SK-N-SH treated with all-trans-retinoic acid at 6 μM for 48 hours (cell line): Measurements from ENCODE around the gene PTPRT.
"Not testable (repeated sequence)": the region's sequence is repeated elsewhere in the genome, so short reads cannot be mapped to it uniquely, and the experiment has no call there.

Experiments
- ATAC-seq: fragments of 200-7000 bp; cut with Tn5 transposase; 3 replicates; pipeline ENCODE4 v1.9.1; 2020; ENCODE audit warnings: mild to moderate bottlenecking, moderate library complexity
- ARNTL ChIP-seq: fragments of 450-650 bp; formaldehyde crosslinking; IDR thresholded peaks from 2 replicates; pipeline ENCODE4 v1.5.0; 2020; ENCODE audit warnings: low read depth, mild to moderate bottlenecking, moderate library complexity, borderline replicate concordance
- BACH2 ChIP-seq: fragments of 250-450 bp; sonication (Bioruptor Pico); IDR thresholded peaks from 2 replicates; pipeline ENCODE4 v1.9.0; 2021; ENCODE audit warnings: mild to moderate bottlenecking, borderline replicate concordance
- CREB5 ChIP-seq: fragments of 250-450 bp; sonication (Bioruptor Pico); IDR thresholded peaks from 2 replicates; pipeline ENCODE4 v1.5.1; 2020; ENCODE audit warnings: low read depth, mild to moderate bottlenecking, moderate library complexity
- CSDC2 ChIP-seq: fragments of 250-450 bp; sonication (Bioruptor Pico); IDR thresholded peaks from 2 replicates; pipeline ENCODE4 v1.5.0; 2020; ENCODE audit warnings: mild to moderate bottlenecking, moderate library complexity
- CSRNP3 ChIP-seq: fragments of 250-450 bp; sonication (Bioruptor Pico); IDR thresholded peaks from 2 replicates; pipeline ENCODE4 v1.5.1; 2021; ENCODE audit warnings: mild to moderate bottlenecking, moderate library complexity
- GLIS3 ChIP-seq: fragments of 250-450 bp; sonication (Bioruptor Pico); IDR thresholded peaks from 2 replicates; pipeline ENCODE4 v1.5.0; 2020; ENCODE audit warnings: mild to moderate bottlenecking, moderate library complexity
- OSR1 ChIP-seq: fragments of 250-450 bp; sonication (Bioruptor Pico); IDR thresholded peaks from 2 replicates; pipeline ENCODE4 v1.8.0; 2022; ENCODE audit warnings: moderate library complexity, mild to moderate bottlenecking, inconsistent platforms
- PPARA ChIP-seq: fragments of 250-450 bp; sonication (Bioruptor Pico); IDR thresholded peaks from 2 replicates; pipeline ENCODE4 v1.5.0; 2020; ENCODE audit warnings: mild to moderate bottlenecking, borderline replicate concordance
- SNAI2 ChIP-seq: fragments of 250-450 bp; sonication (Bioruptor Pico); IDR thresholded peaks from 2 replicates; pipeline ENCODE4 v1.5.0; 2020; ENCODE audit warnings: mild to moderate bottlenecking, moderate library complexity
- TCF4 ChIP-seq: fragments of 250-450 bp; sonication (Bioruptor Pico); IDR thresholded peaks from 2 replicates; pipeline ENCODE4 v1.8.0; 2021; ENCODE audit warnings: mild to moderate bottlenecking, moderate library complexity, borderline replicate concordance
- ZC3H10 ChIP-seq: fragments of 250-450 bp; sonication (Bioruptor Pico); IDR thresholded peaks from 2 replicates; pipeline ENCODE4 v1.5.1; 2021; ENCODE audit warnings: mild to moderate bottlenecking, moderate library complexity
- ZFP3 ChIP-seq: fragments of 250-450 bp; sonication (Bioruptor Pico); IDR thresholded peaks from 2 replicates; pipeline ENCODE4 v1.5.0; 2020; ENCODE audit warnings: mild to moderate bottlenecking, moderate library complexity
- ZFP30 ChIP-seq: fragments of 450-650 bp; formaldehyde crosslinking; IDR thresholded peaks from 2 replicates; pipeline ENCODE4 v1.5.0; 2022; ENCODE audit warnings: mild to moderate bottlenecking, moderate library complexity
- ZNF565 ChIP-seq: fragments of 450-650 bp; formaldehyde crosslinking; conservative IDR thresholded peaks from 2 replicates; pipeline ENCODE4 v1.5.0; 2020; ENCODE audit warnings: low read depth, mild to moderate bottlenecking, moderate library complexity
- ZNF70 ChIP-seq: fragments of 450-650 bp; formaldehyde crosslinking; IDR thresholded peaks from 2 replicates; pipeline ENCODE4 v1.5.0; 2020; ENCODE audit warnings: mild to moderate bottlenecking, moderate library complexity
- ZNF8 ChIP-seq: fragments of 450-650 bp; formaldehyde crosslinking; IDR thresholded peaks from 2 replicates; pipeline ENCODE4 v1.5.0; 2020; ENCODE audit warnings: mild to moderate bottlenecking, moderate library complexity
- TF ChIP-seq, protein P1 (sequence below): fragments of 250-450 bp; sonication (Bioruptor Pico); IDR thresholded peaks from 2 replicates; pipeline ENCODE4 v1.8.0; 2021; ENCODE audit warnings: low read depth, mild to moderate bottlenecking, moderate library complexity, borderline replicate concordance
- TF ChIP-seq, protein P2 (sequence below): fragments of 250-450 bp; sonication (Bioruptor Pico); IDR thresholded peaks from 2 replicates; pipeline ENCODE4 v1.5.0; 2020; ENCODE audit warnings: mild to moderate bottlenecking, moderate library complexity

The PTPRT gene

DNA sequence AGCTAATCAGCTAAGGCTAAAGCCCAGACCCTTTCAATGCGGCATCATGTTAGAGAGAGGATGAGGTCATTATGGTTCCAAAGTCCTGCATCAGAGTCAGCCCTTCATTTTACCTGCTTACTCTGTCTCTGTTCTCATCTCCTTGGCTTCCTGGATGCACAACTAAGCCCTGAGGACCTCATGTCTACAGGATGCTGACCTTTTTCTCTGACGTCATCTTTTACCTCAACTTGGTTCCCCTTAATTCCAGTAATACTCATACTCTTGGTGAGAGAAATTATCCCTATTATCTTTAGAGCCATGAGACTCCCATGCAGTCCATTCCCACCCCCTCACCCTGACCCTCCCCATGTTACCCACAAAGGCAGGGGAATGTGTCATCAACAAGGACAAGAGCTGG, 935.0 kb downstream of the PTPRT start (continued):
- TF ChIP-seq ZC3H10 (CRISPR knock-in tag) (no peak), ZNF8 (CRISPR knock-in tag) (no peak)
- TF ChIP-seq, all 23 proteins: peak for 0

DNA sequence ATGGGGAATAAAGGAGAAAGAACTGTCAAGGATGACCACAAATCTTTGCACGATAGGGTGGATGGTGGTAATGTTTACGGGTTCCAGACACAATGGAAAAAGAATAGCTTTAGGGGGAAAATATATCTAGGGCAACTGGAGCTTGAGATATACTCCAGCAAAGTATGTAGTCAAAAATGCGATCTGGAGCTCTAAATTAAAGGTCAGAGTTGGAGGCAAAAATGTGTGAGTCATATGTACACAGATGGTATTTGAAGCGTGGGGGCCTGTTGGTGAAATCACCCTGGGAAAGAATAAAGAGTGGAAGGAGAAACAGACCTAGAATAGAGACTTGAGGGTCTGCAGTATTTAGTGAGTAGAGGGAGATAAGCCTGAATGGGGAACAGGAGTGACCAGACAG, 937.6 kb downstream of the PTPRT start:
- no peak for ATAC-seq
- TF ChIP-seq ZNF70 (CRISPR knock-in tag) = no peak

GRCh38 chr20:42218621-42219374, 970.9 kb downstream of the PTPRT start:
- no peak for ATAC-seq
- TF ChIP-seq TCF4 (CRISPR knock-in tag) = peak; percentile 31; the same call in 1 of the 2 replicates
- no peak for TF ChIP-seq CREB5
- TF ChIP-seq PPARA (CRISPR knock-in tag) = no peak
- TF ChIP-seq, all 23 proteins: peak for 1

DNA sequence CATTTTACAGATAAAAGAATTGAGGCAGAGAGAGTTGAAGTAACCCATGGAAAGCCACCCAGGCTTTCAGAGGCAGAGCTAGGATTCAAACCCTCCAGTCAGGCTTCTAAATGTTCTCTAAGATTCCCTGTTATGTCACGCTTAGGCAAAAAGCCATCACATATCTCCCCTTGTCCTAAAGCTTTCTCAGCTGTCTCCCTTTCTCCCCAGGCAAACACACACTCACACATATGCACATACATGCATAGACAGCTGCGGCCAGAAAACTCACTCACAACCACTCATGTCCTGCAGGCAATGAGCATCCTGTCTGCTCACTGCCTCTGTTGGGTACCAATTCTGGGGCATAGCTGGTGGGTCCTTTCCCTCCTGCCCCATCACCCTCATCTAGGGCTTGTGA, 975.6 kb downstream of the PTPRT start:
- ATAC-seq = no peak
- TF ChIP-seq BACH2 (CRISPR knock-in tag) = no peak
- TF ChIP-seq SNAI2 = no peak
- TF ChIP-seq, protein P1, sequence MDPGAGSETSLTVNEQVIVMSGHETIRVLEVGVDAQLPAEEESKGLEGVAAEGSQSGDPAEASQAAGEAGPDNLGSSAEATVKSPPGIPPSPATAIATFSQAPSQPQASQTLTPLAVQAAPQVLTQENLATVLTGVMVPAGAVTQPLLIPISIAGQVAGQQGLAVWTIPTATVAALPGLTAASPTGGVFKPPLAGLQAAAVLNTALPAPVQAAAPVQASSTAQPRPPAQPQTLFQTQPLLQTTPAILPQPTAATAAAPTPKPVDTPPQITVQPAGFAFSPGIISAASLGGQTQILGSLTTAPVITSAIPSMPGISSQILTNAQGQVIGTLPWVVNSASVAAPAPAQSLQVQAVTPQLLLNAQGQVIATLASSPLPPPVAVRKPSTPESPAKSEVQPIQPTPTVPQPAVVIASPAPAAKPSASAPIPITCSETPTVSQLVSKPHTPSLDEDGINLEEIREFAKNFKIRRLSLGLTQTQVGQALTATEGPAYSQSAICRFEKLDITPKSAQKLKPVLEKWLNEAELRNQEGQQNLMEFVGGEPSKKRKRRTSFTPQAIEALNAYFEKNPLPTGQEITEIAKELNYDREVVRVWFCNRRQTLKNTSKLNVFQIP = no peak
- no peak for TF ChIP-seq CSRNP3
- TF ChIP-seq CSDC2 = no peak
- TF ChIP-seq ARNTL (CRISPR knock-in tag) = no peak
- no peak for TF ChIP-seq CREB5
- TF ChIP-seq ZNF8 (CRISPR knock-in tag) = no peak
- TF ChIP-seq, protein P2, sequence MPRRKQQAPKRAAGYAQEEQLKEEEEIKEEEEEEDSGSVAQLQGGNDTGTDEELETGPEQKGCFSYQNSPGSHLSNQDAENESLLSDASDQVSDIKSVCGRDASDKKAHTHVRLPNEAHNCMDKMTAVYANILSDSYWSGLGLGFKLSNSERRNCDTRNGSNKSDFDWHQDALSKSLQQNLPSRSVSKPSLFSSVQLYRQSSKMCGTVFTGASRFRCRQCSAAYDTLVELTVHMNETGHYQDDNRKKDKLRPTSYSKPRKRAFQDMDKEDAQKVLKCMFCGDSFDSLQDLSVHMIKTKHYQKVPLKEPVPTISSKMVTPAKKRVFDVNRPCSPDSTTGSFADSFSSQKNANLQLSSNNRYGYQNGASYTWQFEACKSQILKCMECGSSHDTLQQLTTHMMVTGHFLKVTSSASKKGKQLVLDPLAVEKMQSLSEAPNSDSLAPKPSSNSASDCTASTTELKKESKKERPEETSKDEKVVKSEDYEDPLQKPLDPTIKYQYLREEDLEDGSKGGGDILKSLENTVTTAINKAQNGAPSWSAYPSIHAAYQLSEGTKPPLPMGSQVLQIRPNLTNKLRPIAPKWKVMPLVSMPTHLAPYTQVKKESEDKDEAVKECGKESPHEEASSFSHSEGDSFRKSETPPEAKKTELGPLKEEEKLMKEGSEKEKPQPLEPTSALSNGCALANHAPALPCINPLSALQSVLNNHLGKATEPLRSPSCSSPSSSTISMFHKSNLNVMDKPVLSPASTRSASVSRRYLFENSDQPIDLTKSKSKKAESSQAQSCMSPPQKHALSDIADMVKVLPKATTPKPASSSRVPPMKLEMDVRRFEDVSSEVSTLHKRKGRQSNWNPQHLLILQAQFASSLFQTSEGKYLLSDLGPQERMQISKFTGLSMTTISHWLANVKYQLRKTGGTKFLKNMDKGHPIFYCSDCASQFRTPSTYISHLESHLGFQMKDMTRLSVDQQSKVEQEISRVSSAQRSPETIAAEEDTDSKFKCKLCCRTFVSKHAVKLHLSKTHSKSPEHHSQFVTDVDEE (CRISPR knock-in tag) = no peak
- TF ChIP-seq ZFP3 = no peak
- no peak for TF ChIP-seq ZNF70 (CRISPR knock-in tag)
- no peak for TF ChIP-seq PPARA (CRISPR knock-in tag)
- no peak for TF ChIP-seq GLIS3 (CRISPR knock-in tag)
- TF ChIP-seq OSR1 (CRISPR knock-in tag) = no peak
- no peak for TF ChIP-seq ZNF565
- TF ChIP-seq ZFP30 (CRISPR knock-in tag) = no peak

GRCh38 chr20:42212391-42212790, 977.3 kb downstream of the PTPRT start:
- no peak for ATAC-seq

GRCh38 chr20:42206557-42206956, 983.1 kb downstream of the PTPRT start:
- not testable (repeated sequence) for ATAC-seq

More at GRCh38 chr20:42212391-42212790, 977.3 kb downstream of the PTPRT start:
- no peak for TF ChIP-seq ZC3H10 (CRISPR knock-in tag)
- TF ChIP-seq, protein P1 = no peak
